OCI-LY7 (cell line): ENCODE measurements around the gene ICE2. TPM values are rescaled to one million over a fixed set of nuclear protein-coding genes. Genes with fewer than 3 reads are reported as not detected.

Source experiments
- BruUV-seq: library from RNA; stranded (reverse); fragments of 400-500 nt; replicated peaks from 2 replicates; lab custom pipeline; 2021; lab: Mats Ljungman, UMichigan
- CTCF ChIA-PET: fragments of 300-600 bp; sonication (Branson Sonifier 250); formaldehyde crosslinking; loops from one replicate; lab custom pipeline; 2022; ENCODE audit warnings: antibody characterized with exemption; ENCODE audit not compliant: unreplicated experiment; lab: Charles Lee
- POLR2A ChIA-PET: fragments of 300-600 bp; sonication (Branson Sonifier 250); formaldehyde crosslinking; loops from one replicate; lab custom pipeline; 2022; ENCODE audit warnings: antibody characterized with exemption; lab: Charles Lee
- DNase-seq: peaks from one replicate; pipeline ENCODE4 v3.0.0-alpha.2; 2015; ENCODE audit warnings: low spot score
- H2AFZ ChIP-seq: fragments of 200-600 bp; sonication (generic), shearing (Covaris generic); 2 replicates; pipeline ENCODE4 v1.6.1; 2014; ENCODE audit warnings: mild to moderate bottlenecking, antibody characterized with exemption, low read length, moderate library complexity
- H3K27ac ChIP-seq: fragments of 200-600 bp; sonication (generic); 2 replicates; pipeline ENCODE4 v1.5.1; 2014; ENCODE audit warnings: mixed run types, low read depth, mild to moderate bottlenecking, moderate library complexity, low read length, inconsistent platforms; ENCODE audit not compliant: poor library complexity, severe bottlenecking
- H3K36me3 ChIP-seq: fragments of 200-600 bp; sonication (generic); 2 replicates; pipeline ENCODE4 v1.6.1; 2014; ENCODE audit warnings: mild to moderate bottlenecking, antibody characterized with exemption, low read length, moderate library complexity, mixed read lengths; ENCODE audit not compliant: insufficient read depth
- H3K4me1 ChIP-seq: fragments of 200-600 bp; sonication (generic); 2 replicates; pipeline ENCODE4 v1.5.1; 2014; ENCODE audit warnings: mild to moderate bottlenecking, low read length; ENCODE audit not compliant: insufficient read depth, poor library complexity, severe bottlenecking
- H3K4me2 ChIP-seq: fragments of 200-600 bp; sonication (generic); 2 replicates; pipeline ENCODE4 v1.6.1; 2014; ENCODE audit warnings: mild to moderate bottlenecking, low read length
- H3K4me3 ChIP-seq: fragments of 200-600 bp; sonication (generic); 2 replicates; pipeline ENCODE4 v1.5.1; 2014; ENCODE audit warnings: mild to moderate bottlenecking, low read depth, low read length; ENCODE audit not compliant: poor library complexity, severe bottlenecking
- H3K79me2 ChIP-seq: fragments of 200-600 bp; sonication (generic); 2 replicates; pipeline ENCODE4 v1.6.1; 2016; ENCODE audit warnings: low read depth, mild to moderate bottlenecking, low read length, moderate library complexity, mixed read lengths; ENCODE audit not compliant: insufficient read depth
- H3K9me2 ChIP-seq: fragments of 200-600 bp; sonication (generic); 2 replicates; pipeline ENCODE4 v1.6.1; 2016; ENCODE audit warnings: mild to moderate bottlenecking, low read length, mixed read lengths; ENCODE audit not compliant: insufficient read depth
- H3K9me3 ChIP-seq: fragments of 200-600 bp; sonication (generic); 2 replicates; pipeline ENCODE4 v1.6.1; 2014; ENCODE audit warnings: mild to moderate bottlenecking, mixed run types, low read length, mixed read lengths
- H4K20me1 ChIP-seq: fragments of 200-600 bp; sonication (generic); 2 replicates; pipeline ENCODE4 v1.6.1; 2014; ENCODE audit warnings: mild to moderate bottlenecking, antibody characterized with exemption, low read length, moderate library complexity, mixed read lengths; ENCODE audit not compliant: insufficient read depth
- CTCF ChIP-seq: fragments of 200-600 bp; sonication (generic); conservative IDR thresholded peaks from 2 replicates; pipeline ENCODE4 v1.5.1; 2014; ENCODE audit warnings: mild to moderate bottlenecking, antibody characterized with exemption, low read length, moderate library complexity, mixed read lengths
- EZH2phosphoT487 ChIP-seq: fragments of 200-600 bp; sonication (generic); IDR thresholded peaks from 2 replicates; pipeline ENCODE4 v1.6.1; 2018; ENCODE audit warnings: low read depth, borderline replicate concordance, mild to moderate bottlenecking, mixed run types, antibody characterized with exemption, low read length, moderate library complexity, mixed read lengths
- intact Hi-C: fragments of 100-400 bp; cut with micrococcal nuclease; formaldehyde crosslinking; loops from one replicate; pipeline ENCODE4 v1.10.0; 2022; ENCODE audit not compliant: unreplicated experiment
- total RNA-seq, 2 experiments: library from RNA; depleted of rRNA in 1 of 2; stranded (reverse); fragments of >200 nt in 1 of 2; shearing (Covaris generic) in 1 of 2; gene quantifications; 2 replicates each; pipeline ENCODE4 v1.2.3, GENCODE V29; 2014 to 2022

The ICE2 gene
- total RNA-seq, 2 experiments from 2014 or later: 37.1 to 78.1 TPM

DNA sequence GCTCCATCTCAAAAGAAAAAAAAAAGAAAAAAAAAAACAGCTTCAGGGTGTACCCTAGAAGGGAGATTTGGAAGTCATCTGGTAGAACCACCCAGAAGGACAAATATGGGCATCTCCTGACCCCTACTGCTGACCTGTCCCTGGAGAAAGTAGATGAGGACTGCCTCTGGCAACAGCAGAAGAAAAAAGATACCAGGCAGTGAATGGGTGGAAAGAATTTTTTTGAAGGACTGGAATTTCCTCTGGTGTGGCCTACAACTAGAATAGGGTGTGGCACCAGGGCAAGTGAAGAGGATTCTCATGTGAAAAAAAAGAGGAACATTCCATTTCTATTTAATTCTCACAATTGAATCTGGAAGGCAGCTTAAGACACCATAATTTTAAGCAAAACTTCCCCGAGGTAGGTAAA is 84.2 kb downstream of the ICE2 start:
- Histone ChIP-seq H3K79me2 (no peaks in the 10 kb centered on the region), H2AFZ (no peak overlapping the region), H3K9me2 (no peaks in the 10 kb centered on the region), H3K36me3 (no peaks in the 10 kb centered on the region), H3K9me3 (no peaks in the 10 kb centered on the region), H3K27ac (no peak overlapping the region), H4K20me1 (no peaks in the 10 kb centered on the region), H3K4me1 (no peaks in the 10 kb centered on the region), H3K4me2 (no peak overlapping the region), H3K4me3 (no peak overlapping the region)
- DNase-seq: no peak
- CTCF ChIA-PET: no interaction called here
- POLR2A ChIA-PET: no interaction called here
- intact Hi-C loops: no loop called here
- BruUV-seq: no TSS peak
- TF ChIP-seq CTCF: no peak
- TF ChIP-seq EZH2phosphoT487: no peak

DNA sequence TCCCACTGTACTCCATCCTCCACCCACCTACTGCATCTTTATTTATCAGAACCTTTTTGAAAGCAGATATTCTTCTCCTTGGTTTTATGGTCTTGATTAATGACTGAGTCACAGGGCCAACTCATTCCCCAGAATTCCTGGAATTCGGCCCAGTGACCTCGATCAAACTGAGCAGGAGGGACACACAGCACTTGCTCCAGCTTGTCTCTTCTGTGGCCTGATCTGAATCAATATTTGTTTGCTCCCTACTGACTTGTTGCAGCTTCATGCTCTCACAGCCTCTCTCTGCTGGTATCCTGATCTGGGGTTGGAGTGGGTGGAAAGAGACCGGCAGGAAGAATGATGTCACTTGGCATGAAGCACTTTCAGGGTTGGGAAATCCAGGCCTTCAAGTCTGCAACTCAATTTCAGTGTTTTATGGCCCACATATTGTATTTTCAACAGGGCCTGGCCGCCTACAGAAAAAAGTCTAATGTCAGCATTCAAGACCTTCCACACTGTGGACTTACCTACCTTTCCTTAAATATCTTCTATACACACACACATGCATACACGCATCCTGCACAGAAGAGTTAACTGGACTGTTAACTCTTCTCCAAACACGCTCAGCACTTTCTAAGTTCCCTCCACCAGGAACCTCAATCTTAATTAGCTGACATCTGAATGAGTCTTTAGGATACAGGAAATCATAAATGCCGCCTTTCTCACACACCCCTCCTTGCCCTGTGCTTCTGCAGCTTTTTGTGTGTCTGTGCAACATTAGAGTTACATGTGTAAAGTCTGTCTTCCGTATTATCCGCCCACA is 85.8 kb downstream of the ICE2 start:
- TF ChIP-seq CTCF (no peak), EZH2phosphoT487 (no peak)
- Histone ChIP-seq H3K79me2 (no peaks in the 10 kb centered on the region), H3K4me1 (no peaks in the 10 kb centered on the region), H3K27ac (no peak overlapping the region), H3K36me3 (no peaks in the 10 kb centered on the region), H3K9me2 (no peaks in the 10 kb centered on the region), H4K20me1 (no peaks in the 10 kb centered on the region), H2AFZ (no peak overlapping the region), H3K4me2 (no peak overlapping the region), H3K4me3 (no peak overlapping the region), H3K9me3 (no peaks in the 10 kb centered on the region)
- no TSS peak for BruUV-seq
- POLR2A ChIA-PET: no interaction called here
- DNase-seq: no peak
- CTCF ChIA-PET: no interaction called here
- intact Hi-C loops: no loop called here

- ChIA-PET CTCF (no interaction called here), POLR2A (no interaction called here)
- Histone ChIP-seq H3K36me3 (no peaks in the 10 kb centered on the region), H3K9me2 (no peaks in the 10 kb centered on the region), H3K9me3 (no peaks in the 10 kb centered on the region), H3K4me1 (no peaks in the 10 kb centered on the region), H4K20me1 (no peaks in the 10 kb centered on the region), H3K27ac (no peak overlapping the region), H2AFZ (no peak overlapping the region), H3K4me2 (no peak overlapping the region), H3K79me2 (no peaks in the 10 kb centered on the region), H3K4me3 (no peak overlapping the region)
- intact Hi-C loops: no loop called here
- TF ChIP-seq CTCF (no peak), EZH2phosphoT487 (no peak)
- no peak for DNase-seq
- no TSS peak for BruUV-seq
Measured at GRCh38 chr15:60392601-60392985, 86.3 kb downstream of the ICE2 start.
